Tibial nerve (tissue), 4 donors: ENCODE measurements around the gene MRPL39.

Source experiments
- CTCF ChIP-seq, 5 experiments: fragments of 200-600 bp in 3 of 5; fragments of 450-650 bp in 2 of 5; sonication (generic) in 3 of 5; IDR thresholded peaks; one replicate each; pipeline ENCODE4 v1.5.1; 2016 to 2019; ENCODE audit warnings: antibody characterized with exemption in 5 of 5, mild to moderate bottlenecking in 3 of 5, moderate library complexity in 2 of 5
- EP300 ChIP-seq, 2 donors: sonication (generic); formaldehyde crosslinking; IDR thresholded peaks; one replicate each; pipeline ENCODE4 v1.6.1; 2017; ENCODE audit warnings: antibody characterized with exemption in 2 of 2, mild to moderate bottlenecking in 1 of 2
- POLR2A ChIP-seq, 2 donors: fragments of 450-650 bp; IDR thresholded peaks; one replicate each; pipeline ENCODE4 v1.6.1; 2017; ENCODE audit warnings: antibody characterized with exemption in 2 of 2, mild to moderate bottlenecking in 2 of 2, moderate library complexity in 2 of 2

GRCh38 chr21:25643486-25643885 lies 36.2 kb upstream of the MRPL39 start:
- TF ChIP-seq EP300 (IDR thresholded peaks at IDR 0.05) (no peak), CTCF (IDR thresholded peaks at IDR 0.05) (no peak), POLR2A (IDR thresholded peaks at IDR 0.05) (no peak)
